Activated CD4-positive, CD25-positive, alpha-beta regulatory T cell (primary cell): ENCODE measurements around the gene PLTP.
"Not testable (repeated sequence)": the region's sequence is repeated elsewhere in the genome, so short reads cannot be mapped to it uniquely, and the experiment has no call there.

Experiments used
- DNase-seq, 4 experiments: peaks; one replicate each; lab custom pipeline; 2025; lab: John Stamatoyannopoulos, UW

Gene PLTP

GRCh38 chr20:45920462-45921336, 8.7 kb upstream of the PLTP start:
- DNase-seq, result no peak

DNA sequence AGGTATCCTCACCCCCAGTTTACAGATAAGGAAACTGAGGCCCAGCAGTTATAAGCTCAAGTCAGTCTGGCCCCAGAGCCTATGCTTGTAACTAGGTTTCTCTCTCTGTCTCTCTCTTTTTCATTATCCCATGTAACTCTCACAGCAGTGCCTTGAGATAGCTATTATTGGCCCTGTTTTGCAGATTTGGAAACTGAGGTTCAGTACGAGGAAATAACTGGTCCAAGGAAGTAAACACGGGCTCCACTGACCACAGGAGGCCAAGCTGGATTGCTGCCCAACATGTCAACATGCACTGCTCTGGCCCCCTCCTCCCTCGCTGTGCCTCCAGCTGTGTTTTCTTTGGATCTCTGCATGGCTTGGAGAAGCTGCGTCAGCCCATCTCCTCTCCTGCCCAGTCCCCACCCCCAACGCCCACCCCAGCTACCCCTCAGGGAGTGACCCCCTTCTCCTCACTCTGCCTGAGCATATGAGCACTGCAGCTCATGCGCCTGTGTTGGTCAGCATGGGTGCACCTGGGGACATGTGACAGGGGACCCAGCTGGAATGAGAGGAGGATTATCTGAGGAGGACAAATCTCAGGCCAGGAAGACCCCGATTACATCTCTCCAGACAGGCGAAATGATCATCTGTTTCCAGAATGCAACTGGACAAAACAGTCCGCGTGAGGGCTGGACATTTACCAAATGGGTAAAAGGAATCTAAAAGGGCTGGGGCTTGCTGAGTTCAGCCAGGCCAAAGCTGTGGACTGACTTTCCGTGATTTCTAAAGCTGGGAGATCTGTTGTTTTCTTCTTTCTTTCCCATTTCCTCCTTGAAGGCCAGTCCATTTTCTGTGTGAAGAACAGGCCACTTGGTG, 7.8 kb upstream of the PLTP start:
- DNase-seq, result no peak

GRCh38 chr20:45918779-45919537, 7.0 kb upstream of the PLTP start:
- DNase-seq, result no peak

GRCh38 chr20:45918182-45918737, 6.3 kb upstream of the PLTP start:
- no peak for DNase-seq

DNA sequence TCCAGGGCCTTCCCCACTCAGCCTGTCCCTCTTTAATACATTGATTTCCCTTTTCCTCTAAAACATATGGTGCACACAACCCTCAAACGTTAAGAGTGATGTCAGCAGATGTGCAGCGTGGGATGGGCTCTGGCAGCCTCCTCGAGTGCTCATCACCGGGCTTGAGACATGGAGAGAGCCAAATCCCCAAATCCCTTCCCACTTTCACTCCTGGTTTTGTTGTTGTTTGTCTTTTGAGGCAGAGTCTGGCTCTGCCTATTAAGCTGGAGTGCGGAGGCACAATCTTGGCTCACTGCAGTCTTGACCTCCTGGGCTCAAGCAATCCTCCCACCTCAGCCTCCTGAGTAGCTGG, 5.8 kb upstream of the PLTP start:
- no peak for DNase-seq

DNA sequence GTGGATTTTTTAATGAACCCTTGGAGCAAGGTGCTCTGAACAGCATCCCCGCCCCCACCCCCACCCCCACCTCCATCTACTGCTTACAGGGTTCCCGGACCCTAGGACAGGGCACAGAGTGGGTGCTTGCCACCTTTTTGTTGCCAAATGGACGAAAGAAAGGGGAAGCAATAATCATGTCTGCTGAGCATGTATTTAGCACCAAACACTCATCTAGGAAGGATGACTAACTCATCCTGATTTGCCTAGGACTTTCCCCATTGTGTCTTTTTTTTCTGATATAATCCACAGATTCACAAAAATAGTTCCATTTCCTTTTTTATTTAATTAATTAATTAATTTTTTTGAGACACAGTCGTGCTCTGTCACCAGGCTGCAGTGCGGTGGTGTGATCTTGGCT, 1.2 kb upstream of the PLTP start:
- no peak for DNase-seq

DNA sequence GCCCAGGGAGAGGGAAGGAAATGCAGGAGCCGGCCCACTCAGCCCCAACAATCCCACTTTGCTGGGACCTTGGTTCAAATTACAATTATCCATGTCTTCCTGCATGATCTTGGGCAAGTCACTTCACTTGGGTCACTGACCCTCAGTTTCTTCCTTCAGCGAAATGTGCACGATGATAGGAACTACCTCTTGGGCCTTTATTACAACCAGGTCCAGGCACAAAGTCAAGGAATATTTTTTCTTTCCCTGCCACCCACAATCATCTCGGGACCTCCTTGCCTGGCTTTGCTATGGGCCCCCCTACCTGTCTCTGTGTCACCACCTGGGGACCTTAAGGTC, 358 bp upstream of the PLTP start:
- DNase-seq, result no peak

DNA sequence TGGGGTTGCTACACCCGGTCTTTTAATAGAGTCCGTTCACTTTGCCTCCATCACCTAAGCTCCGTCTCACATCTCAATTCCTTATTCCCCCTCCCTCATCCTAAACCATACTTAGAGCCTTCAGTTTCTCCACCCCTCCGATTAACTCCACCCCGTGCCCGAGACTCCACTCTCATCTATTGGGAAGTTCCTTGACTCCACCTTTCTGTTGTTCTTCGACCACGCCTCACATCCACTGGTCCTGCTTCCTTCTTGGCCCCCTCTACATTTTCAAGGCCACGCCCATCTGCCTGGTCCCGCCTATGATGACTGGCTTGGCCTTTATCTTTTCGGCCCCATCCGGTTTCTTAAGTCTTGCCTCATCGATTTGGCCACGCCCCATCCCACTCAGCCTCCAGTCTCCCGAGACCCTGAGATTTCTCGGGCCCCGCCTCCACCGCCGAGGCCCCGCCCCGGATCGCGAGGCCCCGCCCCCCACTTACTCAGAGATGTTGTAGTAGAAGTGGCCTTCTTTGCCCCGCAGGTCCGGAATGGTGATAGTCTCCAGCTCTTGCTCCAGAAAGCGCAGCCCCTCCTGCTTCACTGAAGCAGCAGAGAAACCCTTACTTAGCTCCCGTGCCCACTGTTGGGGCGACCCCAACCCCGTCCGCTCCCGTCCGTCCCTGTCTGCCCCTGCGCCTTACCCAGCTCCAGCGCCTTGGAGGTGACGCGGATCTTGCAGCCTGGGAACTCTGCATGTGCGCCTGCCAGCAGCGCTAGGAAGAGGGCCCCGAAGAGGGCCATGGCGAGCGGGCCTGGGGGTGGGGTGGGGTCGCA, 1.1 kb downstream of the PLTP start:
- peak; percentile 69 to 95 (median 84) for DNase-seq

DNA sequence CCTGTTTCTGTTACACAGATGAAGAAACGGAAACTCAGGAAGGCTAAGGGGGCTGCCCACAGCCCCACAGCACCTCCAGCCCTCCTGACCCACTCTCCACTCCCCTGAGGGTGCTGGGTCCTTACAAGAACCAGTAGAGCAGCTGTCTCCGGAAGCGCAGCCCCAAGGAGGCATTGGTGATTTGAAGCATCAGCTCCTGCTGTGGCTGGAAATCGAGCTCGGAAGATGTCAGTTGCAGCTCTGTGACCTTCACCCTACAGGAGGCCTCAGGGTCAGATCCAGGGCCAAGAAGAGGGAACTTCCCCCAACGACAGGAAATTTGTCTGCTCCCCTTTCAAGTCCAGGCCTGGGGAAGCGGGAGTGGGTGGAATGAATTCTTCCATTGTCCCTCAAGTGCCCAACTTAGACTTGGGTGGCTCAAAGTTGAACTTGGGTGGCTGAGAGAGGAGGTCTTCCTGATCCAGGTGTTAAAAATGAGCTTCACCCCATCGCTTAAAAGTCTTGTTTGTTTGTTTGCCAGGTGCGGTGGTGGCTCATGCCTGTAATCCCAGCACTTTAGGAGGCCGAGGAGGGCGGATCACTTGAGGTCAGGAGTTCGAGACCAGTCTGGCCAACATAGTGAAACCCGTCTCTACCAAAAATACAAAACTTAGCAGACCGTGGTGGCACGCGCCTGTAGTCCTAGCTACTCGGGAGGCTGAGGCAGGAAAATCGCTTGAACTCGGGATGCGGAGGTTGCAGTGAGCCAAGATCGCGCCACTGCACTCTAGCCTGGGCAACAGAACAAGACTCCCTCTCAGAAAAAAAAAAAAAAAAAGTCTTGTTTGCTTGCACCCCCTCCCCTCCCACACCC, 1.9 kb downstream of the PLTP start:
- no peak for DNase-seq

- no peak for DNase-seq
Measured at GRCh38 chr20:45909336-45909808, 2.6 kb downstream of the PLTP start.

- no peak for DNase-seq
Measured at GRCh38 chr20:45908084-45908483, 3.9 kb downstream of the PLTP start.

- no peak for DNase-seq
Measured at GRCh38 chr20:45907219-45907948, 4.6 kb downstream of the PLTP start.

- DNase-seq, result no peak
Measured at GRCh38 chr20:45905505-45906079, 6.4 kb downstream of the PLTP start.

DNA sequence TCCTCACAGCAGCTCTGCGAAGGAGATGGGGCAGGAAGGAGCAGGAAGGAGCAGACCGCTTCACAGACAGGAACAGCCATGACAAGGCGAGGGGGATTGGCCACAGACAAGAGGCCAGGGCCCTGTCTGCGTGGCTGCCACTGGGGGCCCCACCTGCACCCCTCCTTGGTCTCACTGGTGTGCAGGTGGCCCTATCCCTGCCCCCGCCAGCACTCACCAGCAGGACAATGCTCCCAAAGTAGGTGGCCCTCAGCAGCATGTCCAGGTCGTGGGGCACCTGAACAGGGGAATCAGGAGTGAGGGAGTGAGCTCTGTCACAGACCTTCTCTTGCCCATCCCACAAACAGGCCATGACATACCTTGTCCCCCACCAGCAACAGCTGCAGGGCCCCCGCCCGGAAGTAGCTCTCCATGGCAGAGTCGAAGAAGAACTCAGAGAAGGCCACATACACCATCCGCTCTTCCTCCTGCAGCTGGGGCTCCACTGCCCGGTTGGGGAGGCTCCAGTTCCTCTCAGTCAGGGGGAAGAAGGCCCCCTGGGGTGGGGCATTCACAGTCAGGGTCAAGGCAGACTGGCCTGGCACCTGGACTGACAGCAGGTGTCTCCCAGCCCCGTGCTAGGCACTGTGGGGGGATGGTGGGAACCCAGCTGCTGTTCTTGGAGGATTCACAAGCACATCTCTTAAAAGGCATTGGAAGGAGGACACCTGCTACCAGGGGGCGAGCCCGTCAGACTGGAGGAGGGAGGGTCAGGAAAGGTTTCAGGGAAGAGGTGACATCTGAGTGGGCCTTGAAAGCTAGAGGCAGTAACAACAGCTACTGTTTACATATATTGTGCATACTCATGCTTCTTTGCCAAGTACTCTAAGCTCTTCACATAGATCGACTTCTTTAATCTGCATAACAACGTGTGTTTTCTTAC, 7.1 kb downstream of the PLTP start:
- no peak for DNase-seq

GRCh38 chr20:45902199-45902701, 9.7 kb downstream of the PLTP start:
- DNase-seq, result no peak

DNA sequence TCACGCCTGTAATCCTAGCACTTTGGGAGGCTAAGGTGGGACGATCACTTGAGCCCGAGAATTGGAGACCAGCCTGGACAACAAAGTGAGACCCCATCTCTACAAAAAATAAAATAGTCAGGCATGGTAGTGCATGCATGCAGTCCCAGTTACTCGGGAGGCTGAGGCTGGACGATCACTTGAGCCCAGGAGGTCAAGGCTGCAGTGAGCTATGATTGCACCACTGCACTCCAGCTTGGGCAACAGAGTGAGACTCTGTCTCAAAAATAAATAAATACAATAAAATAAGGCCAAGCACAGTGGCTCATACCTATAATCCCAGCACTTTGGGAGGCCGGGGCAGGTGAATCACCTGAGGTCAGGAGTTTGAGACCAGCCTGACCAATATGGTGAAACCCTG, 10.6 kb downstream of the PLTP start:
- DNase-seq, result not testable (repeated sequence)

- DNase-seq, result no peak
Measured at GRCh38 chr20:45899046-45899835, 12.7 kb downstream of the PLTP start.
